HG03060 (cell line): ENCODE results near the gene HMG20A.
"Not testable (repeated sequence)": the region's sequence is repeated elsewhere in the genome, so short reads cannot be mapped to it uniquely, and the experiment has no call there.

Source experiments
- ATAC-seq: cut with Tn5 transposase; IDR thresholded peaks from one replicate; pipeline ENCODE4 v1.9.1; 2021; ENCODE audit warnings: low read depth, moderate number of reproducible peaks; ENCODE audit not compliant: unreplicated experiment

The HMG20A gene

DNA sequence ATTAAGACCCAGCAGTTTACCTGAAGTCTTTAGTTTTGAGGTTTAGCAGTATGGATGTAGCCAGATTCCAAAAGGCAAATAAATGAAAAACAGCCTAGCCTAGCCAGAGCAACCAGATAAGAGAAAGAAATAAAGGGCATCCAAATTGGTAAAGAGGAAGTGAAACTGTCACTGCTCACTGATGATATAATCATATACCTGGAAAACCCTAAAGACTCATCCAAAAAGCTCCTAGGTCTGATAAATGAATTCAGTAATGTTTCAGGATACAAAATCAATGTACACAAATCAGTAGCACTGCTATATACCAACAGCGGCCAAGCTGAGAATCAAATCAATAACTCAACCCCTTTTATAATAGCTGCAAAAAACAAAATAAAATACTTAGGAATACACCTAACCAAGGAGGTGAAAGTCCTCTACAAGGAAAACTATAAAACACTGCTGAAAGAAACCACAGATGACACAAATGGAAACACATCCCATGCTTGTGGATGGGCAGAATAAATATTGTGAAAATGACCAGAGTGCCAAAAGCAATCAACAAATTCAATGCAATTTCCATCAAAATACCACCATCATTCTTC lies 14.4 kb upstream of the HMG20A start:
- not testable (repeated sequence) for ATAC-seq

DNA sequence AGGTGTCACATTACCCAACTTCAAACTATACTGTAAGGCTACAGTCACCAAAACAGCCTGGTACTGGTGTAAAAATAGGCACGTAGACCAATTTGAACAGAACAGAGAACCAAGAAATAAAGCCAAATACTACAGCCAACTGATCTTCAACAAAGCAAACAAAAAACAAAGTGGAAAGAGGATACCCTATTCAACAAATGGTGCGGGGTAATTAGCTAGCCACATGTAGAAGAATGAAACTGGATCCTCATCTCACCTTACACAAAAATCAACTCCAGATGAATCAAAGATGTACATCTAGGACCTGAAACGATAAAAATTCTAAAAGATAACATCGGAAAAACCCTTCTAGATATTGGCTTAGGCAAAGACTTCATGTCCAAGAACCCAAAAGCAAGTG lies 13.8 kb upstream of the HMG20A start:
- ATAC-seq = no peak

DNA sequence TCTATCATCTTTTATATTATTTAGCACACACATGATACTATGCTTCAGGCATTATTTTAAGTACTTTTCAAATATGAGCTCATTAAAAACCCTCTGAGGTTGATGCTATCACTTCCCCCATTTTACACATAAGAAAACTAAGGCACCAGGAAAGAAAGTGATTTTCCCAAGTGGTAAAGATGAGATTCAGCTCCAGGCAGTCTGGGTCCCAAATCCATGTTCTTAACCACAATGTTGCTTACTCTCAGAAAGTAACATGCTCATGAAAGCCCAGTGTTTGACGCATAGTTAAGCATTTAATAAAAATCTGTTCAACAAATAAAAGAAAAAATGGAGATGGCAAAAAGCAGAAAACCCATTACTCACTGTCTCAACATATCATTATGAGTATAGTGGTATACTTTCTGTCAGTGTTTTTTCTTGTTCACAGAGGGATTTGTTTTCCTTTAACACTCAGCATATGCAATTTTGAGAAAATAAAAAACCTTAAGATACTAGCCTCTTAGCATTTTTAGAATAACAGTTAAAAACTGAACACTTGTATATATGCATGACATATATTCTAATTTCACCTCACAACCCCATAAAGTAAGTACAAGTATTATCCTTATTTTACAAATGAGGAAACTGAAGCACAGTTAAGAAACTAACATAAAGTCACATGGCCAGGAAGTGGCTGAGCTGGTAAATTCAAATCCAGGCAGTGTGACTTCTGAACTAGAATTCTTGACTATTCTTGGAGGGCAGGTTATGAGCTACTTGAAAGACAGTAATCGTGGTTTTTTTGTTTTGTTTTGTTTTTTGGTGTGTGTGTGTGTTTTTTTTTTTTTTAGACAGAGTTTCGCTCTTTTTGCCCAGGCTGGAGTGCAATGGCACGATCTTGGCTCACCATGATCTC lies 11.2 kb upstream of the HMG20A start:
- no peak for ATAC-seq

DNA sequence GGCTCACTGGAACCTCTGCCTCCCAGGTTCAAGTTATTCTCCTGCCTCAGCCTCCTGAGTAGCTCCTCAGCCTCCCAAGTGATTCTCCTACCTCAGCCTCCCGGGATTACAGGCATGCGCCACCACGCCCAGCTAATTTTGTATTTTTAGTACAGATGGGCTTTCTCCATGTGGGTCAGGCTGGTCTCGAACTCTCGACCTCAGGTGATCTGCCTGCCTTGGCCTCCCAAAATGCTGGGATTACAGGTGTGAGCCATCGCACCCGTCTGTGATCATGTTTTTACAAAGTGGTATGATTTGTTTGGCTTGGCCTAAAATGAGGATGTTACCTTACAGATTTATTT lies 10.6 kb upstream of the HMG20A start:
- not testable (repeated sequence) for ATAC-seq

GRCh38 chr15:77410701-77411618 lies 9.7 kb upstream of the HMG20A start:
- ATAC-seq = no peak

GRCh38 chr15:77411619-77411976 lies 9.1 kb upstream of the HMG20A start:
- no peak for ATAC-seq

- ATAC-seq = no peak
Observed at GRCh38 chr15:77412972-77413698, 7.6 kb upstream of the HMG20A start.

DNA sequence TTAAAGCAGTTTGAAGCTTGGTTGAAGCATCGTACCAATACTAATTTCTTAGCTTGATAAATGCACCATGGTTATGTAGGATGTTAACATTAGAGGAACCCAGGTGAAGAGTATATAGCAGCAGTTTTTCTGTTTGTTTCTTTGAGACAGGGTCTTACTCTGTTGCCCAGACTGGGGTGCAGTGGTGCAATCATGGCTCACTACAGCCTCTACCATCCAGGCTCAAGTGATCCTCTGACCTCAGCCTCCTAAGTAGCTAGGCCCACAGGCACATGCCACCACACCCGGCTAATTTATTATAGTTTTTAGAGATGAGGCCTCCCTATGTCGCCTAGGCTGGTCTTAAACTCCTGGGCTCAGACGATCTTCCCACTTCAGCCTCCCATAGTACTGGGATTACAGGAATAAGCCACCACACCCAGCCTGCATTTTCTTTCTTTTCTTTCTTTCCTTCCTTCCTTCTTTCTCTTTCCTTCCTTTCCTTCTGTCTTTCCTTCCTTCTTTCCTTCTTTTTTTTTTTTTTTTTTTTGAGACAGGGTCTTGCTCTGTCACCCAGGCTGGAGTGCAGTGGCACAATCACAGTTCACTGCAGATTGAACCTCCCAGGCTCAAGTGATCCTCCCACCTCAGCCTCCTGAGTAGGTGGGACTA lies 6.9 kb upstream of the HMG20A start:
- ATAC-seq = no peak

DNA sequence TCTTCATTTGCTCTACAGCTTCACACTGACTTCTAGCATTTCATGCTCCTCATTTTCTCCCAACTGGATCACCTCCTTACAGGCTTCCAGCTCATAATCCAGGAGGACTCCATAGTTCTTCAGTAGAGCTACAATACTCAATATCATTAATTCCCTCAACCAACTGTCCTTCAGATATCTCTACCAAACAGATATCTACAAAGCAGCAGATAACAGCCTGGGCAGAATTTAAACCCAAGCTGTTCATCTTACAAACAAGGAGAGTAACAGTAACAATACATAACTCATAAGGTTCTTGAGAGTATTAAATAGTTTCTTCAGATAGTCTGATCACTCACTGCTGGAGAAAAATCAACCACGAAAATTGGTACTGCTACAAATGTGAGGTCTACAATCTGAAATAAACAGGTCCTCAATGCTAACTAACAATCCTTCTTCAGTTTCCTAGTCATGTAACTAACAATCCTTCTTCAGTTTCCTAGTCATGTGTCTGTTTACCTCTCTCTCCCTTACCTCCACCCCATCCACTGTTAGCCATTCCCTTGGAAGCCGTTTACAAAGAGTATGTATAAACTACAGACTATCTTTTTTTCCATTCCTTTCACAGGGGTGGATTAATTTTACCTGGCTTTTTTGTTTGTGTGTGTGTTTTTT lies 5.8 kb upstream of the HMG20A start:
- ATAC-seq = no peak

- ATAC-seq = no peak
Observed at GRCh38 chr15:77415450-77416147, 5.1 kb upstream of the HMG20A start.

DNA sequence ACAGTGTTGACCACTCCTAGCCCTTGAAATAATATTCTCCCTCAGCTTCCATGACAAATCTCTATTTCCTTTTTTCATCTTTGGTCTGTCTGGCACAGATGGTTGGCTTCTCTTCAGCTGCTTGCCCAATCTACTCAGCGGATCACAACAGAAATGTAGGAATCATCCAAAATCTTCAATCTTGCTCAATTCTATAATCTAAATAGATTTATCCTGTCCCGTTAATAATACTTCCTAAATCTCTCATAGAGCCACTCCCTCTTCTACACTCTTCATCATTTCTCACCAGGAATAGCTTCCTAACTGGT lies 4.6 kb upstream of the HMG20A start:
- ATAC-seq = no peak

DNA sequence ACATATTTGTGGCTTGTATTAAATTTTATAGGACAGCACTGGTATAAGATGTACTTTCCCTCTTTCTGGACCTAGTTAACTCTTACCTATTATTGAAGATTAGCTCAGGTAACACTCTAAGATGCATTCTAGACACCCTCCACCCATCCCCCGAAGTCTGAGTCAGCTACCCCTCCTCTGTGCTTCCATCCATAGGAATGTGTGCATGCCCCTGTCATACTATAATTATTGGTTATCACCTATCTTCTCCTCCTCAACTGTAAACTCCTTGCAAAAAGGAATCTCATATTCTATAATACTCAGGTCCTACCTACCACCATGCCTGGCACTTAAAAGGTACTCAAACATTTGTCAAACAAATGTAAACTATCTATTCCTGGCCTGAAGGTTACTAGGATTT lies 3.7 kb upstream of the HMG20A start:
- no peak for ATAC-seq

DNA sequence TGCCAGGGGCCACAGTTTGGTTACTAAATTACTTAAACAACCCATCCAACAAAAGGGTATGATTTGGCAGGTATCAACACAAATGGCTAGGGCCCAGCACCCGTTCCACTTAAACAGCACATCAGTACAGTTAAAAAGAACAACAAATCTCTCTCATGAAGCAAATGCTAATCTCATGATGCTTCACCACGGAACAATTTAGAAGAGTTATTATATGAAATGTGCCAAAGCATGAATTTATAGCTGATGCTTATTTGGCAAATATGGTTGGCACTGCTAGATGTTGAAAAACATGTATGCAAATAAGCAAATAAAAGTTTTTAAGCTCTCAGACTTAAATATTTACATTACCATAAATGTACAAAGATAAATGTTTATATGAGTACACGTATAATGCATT lies 3.1 kb upstream of the HMG20A start:
- no peak for ATAC-seq

DNA sequence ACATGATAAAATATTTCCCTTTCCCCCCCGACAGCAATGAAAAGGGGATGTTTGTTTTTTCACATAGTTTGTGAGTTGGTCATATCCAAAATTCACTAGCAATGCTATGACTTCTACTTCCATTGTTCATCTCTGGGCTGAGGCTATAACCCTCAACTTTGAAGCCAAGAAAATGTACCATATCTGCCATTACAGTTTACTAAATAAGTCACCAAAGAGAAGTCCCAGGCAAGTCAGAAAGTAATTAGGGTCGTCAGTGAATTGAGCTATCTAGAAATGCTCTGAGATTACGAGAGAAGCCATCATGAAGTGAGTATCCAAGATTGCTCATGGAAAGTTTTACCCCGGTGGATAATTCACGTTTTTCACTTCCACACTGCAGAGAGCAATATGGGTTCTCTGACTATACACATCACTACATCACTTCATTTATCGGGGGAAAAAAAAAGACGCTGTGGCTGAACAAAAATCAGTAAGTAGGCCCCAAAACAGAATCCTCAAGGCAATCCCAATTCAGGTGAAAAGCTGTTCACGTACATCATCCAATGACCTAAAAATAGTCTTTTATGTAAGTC lies 2.2 kb upstream of the HMG20A start:
- ATAC-seq = no peak

GRCh38 chr15:77418966-77419835 lies 1.5 kb upstream of the HMG20A start:
- ATAC-seq = peak; percentile 17

- ATAC-seq = peak; percentile 69
Observed at GRCh38 chr15:77419836-77420609, 665 bp upstream of the HMG20A start, which contains the start of gene PEAK1. TSS of gene PEAK1 (minus strand) at chr15:77420104. CDS start at chr15:77181926, 238,178 bp downstream.

DNA sequence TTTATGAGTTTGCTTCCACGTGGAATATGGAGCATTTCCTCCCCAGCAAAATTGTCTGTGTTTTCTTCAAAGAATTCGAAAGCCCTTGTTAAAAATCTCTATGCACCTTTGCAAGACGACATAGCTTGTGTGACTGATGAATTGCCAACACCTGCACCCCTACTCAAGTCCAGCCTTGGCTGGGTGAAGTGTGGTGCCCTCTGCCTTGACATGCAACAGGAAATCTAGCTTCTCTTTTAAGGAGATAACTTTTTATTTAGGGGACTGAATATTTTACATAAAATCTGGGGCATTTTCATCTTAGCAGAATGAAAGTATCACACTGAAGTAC lies 647 bp downstream of the HMG20A start:
- ATAC-seq = no peak
